Measurements from ENCODE around the gene KY. TPM values are rescaled to one million over a fixed set of nuclear protein-coding genes. Genes with fewer than 3 reads are reported as not detected.

KY gene
- total RNA-seq, 2 donors from 2014 or later: not detected

- Mint-ChIP-seq H3K27ac (peak overlapping the region; percentile 1 to 75), H3K9me3 (peaks cover 3 to 9% of the 10 kb centered on the region in 2 donors), H3K36me3 (peaks cover 5 to 12% of the 10 kb centered on the region in 2 donors)
- ATAC-seq (no peak), DNase-seq (ENCODE audit: low spot score in 2 of 2) (no peak)
Measured at GRCh38 chr3:134563601-134564000, 87.2 kb downstream of the KY start.

GRCh38 chr3:134562055-134562454 is 88.8 kb downstream of the KY start:
- ATAC-seq (no peak), DNase-seq (ENCODE audit: low spot score in 2 of 2) (no peak)
- Mint-ChIP-seq H3K9me3 (peaks cover 0 to 7% of the 10 kb centered on the region in 2 donors), H3K27ac (no peak overlapping the region), H3K36me3 (peaks cover 0 to 9% of the 10 kb centered on the region in 2 donors)

GRCh38 chr3:134559591-134559990 is 91.2 kb downstream of the KY start:
- DNase-seq (ENCODE audit: low spot score in 2 of 2): no peak
- Mint-ChIP-seq H3K27ac (peak overlapping the region in 1 of 2 donors; percentile 44), H3K36me3 (peaks cover 0 to 9% of the 10 kb centered on the region in 2 donors), H3K9me3 (peaks cover 0 to 7% of the 10 kb centered on the region in 2 donors)
- ATAC-seq: no peak

Other genes with a start within 250 kb of the KY start
- 10 to 100 TPM; 31.8 to 68.0 TPM for gene ANAPC13, start 165.0 kb downstream of the KY start, total RNA-seq
- gene CEP63, start 165.0 kb downstream of the KY start, total RNA-seq: 10 to 100 TPM; 22.0 to 23.4 TPM
- under 1 TPM in 1 of 2 donors, not detected in 1; 0.60 TPM for gene EPHB1, start 144.2 kb upstream of the KY start, total RNA-seq